Measurements from ENCODE around the gene CSRNP3.

The CSRNP3 gene

GRCh38 chr2:165686800-165687199 lies 217.3 kb downstream of the CSRNP3 start:
- DNase-seq (ENCODE audit: low spot score) = no peak

DNA sequence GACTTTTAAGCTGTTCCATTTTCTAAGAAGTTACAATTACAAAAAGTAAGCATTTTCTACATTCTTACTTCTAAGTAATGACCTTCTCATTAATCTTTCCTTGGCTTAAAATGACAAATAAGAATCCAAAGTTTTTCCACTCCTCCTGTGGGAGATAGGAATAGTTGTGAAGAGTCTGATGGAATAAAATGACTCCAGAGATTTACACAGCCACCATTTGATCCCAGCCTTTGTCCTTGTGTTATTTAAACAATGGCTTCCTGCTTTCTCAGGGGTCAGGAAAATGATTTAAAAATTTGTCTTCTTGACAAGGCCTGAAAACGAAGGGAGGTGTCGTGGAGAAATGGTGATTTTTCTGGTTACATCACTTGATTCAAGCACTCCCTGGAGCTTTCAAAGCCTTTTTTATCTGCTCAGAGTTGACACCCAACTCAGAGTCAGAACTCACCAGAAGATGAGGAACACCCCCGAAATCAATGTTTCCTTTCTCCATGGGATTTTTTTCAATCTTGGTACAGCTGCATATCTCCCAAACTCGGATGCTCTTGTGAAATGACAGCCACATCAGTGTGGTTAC lies 218.0 kb downstream of the CSRNP3 start:
- DNase-seq (ENCODE audit: low spot score) = no peak

DNA sequence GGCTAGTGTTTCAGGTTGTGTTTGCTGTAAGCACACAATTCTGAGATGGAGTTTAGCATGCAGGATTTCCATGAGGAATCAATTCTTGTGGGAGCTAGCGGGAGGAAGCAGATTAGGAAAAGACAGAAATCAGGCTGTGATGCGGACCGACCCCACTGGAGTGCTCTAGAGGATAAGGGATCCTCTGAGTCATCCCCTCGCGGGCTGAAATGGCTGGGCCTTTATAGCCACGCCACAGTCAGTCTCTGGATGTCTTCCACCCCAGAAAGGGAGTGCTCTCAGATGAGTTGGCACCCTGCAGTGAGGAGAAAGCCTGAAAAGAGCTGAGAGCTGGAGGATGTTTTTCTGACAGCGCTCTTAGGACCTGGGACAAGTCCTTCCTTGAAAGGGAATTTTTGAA lies 222.1 kb downstream of the CSRNP3 start:
- DNase-seq (ENCODE audit: low spot score) = peak; percentile 33

DNA sequence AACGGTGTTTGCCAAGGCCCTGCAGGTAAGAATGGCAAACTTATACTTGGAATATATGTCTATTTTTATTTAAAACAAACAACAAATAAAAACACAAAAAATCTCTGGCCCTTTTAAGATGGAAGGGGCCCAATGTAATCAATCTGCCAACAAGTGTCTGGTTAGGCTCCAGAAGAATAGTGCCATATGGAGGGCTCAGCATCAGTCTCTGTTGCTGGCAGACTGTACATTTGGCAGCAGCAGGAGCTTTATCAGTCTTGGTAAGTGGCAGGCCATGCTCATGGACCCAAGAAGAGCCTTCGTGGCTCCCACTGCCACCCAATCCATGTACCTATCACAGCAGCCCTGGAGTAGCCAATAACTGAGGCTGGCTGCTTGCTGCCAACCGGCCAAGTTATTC lies 223.4 kb downstream of the CSRNP3 start:
- no peak for DNase-seq (ENCODE audit: low spot score)

- no peak for DNase-seq (ENCODE audit: low spot score)
Observed at GRCh38 chr2:165693838-165694237, 224.3 kb downstream of the CSRNP3 start.

DNA sequence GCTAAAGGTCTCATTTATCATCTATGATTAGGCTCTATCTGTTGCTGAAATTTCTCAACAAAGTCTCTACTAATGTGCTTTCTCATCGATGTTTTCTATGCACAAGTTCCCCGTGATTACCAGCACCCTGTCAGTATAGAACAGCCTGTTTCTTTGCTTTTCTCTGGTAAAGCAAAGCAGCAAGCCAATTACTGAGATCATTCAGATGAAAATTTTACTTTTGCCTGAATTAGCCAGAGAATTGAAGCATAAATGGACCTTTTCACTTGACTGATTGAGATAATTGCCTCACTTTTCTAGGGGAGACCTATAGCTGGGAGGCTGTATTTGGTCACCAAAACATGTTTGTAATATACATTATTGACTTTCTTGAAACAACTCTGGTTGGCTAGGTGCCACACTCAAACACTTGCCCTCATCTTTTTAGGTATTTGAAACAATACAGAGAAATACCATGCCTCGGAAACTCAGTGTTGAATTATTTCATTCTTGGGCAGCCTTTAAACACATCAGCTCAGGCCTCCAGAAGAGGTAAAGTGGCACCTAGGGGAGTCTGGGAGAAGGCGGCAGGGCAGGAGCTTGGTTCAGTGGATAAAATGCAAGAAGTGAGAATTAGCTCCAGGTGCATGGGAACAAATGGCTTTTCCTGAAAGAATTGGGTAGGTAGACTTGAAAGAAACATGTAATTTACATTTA lies 228.4 kb downstream of the CSRNP3 start:
- no peak for DNase-seq (ENCODE audit: low spot score)

DNA sequence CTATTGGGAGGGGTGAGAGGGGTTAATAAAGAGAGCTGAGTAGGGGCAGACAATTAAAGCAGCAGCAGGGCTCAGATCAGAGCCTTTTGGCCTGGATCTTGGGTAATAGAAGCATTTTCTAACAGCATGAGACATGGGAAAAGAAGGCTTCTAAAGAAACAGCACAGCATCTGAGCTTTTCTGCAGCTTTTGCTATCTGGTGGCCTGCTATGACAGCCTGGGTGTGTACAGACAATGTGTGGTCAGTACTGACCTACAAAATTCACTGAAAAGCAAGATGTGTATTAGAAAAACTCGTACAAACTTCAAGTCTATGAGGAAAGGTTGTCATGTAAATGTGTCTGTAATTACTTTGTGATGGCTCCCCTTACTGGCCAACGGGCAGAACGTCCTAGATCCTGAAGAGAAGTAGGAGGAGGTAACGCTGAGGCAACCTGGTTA lies 229.0 kb downstream of the CSRNP3 start:
- DNase-seq (ENCODE audit: low spot score) = peak; percentile 56

- no peak for DNase-seq (ENCODE audit: low spot score)
Observed at GRCh38 chr2:165699946-165700345, 230.4 kb downstream of the CSRNP3 start.

DNA sequence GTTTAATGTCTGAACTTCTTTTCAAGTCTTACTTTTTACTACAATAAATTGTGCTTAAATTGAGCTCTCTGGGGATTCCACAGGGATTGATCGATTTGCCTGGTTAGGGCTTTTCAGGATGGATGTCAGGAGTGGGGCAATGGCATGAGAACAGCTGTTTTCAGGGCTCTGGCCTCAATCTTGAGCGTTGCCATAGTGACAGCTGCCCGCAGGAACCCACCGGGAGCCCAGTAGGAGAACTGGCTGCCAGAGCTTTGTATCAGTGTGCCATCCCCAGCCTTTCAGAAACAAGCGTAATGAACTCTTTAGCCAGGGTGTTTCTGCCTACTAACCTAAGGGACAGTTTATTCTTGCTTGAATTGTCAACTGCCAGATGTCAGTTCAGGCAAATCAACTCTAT lies 231.0 kb downstream of the CSRNP3 start:
- no peak for DNase-seq (ENCODE audit: low spot score)

DNA sequence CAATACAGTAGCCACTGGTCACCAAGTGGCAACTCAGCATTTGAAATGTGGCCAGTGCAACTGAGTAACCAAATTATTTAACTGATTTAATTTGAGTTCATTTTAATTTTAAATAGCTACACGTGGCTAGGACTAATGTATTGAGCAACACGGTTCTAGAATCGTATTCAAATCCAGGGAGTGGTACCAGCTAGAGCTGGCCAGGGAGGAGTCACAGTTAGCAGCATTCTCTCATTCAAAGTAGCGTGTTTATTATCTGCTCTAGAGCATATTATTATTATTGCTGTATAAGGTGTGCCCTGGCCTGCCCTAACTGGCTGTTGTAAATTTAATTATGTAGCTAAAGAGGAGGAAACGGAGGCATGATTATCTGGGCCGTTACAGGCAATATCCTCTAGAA lies 231.6 kb downstream of the CSRNP3 start:
- no peak for DNase-seq (ENCODE audit: low spot score)

DNA sequence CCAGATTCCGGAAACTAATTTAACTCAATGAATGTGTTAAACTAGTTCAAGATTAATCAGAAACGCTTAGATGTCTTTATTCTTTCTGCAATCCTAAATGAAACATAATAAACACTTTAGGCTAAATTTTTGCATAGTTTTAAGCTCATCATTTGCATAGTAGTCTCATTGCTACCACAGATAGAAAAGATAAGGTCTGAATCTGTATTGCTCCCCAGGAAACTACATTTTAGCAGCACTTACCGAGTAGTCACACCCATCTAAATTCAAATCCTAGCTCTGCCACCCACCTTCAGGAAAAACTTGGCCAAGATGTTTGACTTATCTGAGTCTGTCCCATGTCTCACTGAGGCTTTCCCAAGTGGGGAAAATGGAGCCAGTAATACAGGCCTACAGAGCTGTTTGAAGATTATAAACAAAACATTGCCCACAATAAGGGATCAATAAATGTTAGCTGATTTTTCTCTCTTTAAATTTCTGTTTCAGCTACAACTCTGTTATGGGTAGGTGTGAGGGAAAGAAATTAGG lies 237.5 kb downstream of the CSRNP3 start:
- DNase-seq (ENCODE audit: low spot score) = no peak

GRCh38 chr2:165716091-165716490 lies 246.6 kb downstream of the CSRNP3 start:
- no peak for DNase-seq (ENCODE audit: low spot score)

DNA sequence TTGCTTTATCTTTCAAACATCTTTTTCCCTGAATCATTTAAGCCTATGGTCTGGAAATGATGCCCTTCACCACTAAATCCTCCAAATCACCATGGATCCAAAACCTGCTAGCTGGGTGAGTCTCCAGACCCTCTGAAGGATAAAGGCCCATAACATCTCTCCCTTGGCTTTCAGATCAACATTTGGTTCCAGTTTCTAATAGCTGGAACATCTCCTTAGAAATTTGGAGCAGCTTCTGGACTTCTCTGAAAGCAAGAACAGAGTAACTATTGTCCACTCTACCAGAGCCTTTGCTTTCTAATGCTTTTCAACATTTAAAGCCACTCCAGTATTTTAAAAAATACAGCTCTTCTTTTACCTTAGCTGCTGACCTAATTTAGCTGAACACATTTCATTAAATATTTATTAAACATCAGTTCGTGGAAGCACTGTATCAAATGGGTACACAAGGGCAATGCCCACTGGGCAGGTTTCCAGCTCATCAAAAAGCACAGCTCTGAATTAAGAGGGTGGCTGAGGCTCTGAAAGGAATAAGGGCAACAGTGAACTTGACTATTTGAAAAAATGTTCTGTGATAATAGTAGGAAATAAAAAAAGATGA lies 249.2 kb downstream of the CSRNP3 start:
- DNase-seq (ENCODE audit: low spot score) = no peak

GRCh38 chr2:165720511-165720910 lies 251.0 kb downstream of the CSRNP3 start:
- no peak for DNase-seq (ENCODE audit: low spot score)

DNA sequence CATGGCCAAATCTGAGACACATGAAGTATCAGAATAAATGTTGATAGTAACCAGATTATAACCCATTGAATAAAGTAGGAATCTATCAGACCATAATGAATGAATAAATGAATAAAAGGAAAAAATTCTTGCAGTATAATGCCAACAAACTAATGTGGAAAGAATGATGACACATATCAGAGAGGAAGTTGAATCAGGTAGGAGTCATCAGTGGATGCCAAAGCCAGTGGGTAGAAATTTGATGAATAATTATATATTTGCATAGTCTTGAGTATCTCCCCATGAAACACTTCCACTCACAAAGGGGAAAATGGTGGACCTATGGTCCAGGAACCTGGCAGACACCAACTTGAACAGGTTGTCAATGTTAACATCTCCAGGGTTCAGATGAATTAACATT lies 255.9 kb downstream of the CSRNP3 start:
- DNase-seq (ENCODE audit: low spot score) = peak; percentile 82
